Activated effector memory CD4-positive, alpha-beta T cell treated with Interleukin-2 at 50 U/mL for 16 hours (primary cell): ENCODE data around the gene MTOR.
"Not testable (repeated sequence)": the region's sequence is repeated elsewhere in the genome, so short reads cannot be mapped to it uniquely, and the experiment has no call there.

Source experiments
- DNase-seq: peaks from one replicate; pipeline ENCODE4 v3.0.0-alpha.2; 2020

MTOR gene

DNA sequence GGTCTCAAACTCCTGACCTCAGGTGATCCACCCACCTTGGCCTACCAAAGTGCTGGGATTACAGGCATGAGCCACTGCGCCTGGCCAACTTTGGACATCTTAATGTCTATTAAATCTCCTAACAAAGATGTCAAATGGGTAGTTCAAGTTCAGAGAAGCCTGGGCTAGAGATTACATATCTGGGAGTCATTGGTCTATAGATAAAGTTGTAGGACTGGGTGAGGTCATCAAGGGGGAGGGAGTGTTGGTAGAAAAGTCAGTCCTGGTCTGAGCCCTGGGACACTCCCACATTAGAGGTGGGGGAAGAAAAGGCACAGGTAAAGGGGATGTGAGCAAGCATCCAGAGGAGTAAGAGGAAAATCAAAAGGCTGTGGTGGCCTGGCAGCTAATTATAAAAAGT lies 17.3 kb upstream of the MTOR start:
- DNase-seq: no peak

DNA sequence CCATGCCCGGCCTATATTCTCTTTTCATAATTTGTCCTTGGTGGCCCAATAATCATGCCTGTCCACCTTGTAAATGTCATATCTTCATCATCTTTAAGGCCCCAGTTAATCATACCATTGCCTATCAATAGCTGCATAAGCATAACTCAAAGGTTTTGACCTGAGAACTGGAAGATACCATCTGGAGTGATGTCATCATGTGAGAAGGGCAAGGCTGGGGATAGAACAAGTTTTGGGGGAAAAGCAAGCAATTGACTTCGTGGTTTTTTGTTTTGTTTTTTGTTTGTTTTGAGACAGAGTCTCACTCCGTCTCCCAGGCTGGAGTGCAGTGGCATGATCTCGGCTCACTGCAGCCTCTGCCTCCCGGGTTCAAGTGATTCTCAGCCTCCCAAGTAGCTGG lies 16.8 kb upstream of the MTOR start:
- no peak for DNase-seq

- DNase-seq: peak; percentile 10
Measured at GRCh38 chr1:11273595-11274234, 11.4 kb upstream of the MTOR start.

GRCh38 chr1:11272832-11273594 lies 10.7 kb upstream of the MTOR start, which contains the start of gene UBIAD1:
Gene UBIAD1, plus strand, starts transcription at chr1:11273198. Its CDS starts 334 bp downstream, at chr1:11273532.
- peak; percentile 70 for DNase-seq

DNA sequence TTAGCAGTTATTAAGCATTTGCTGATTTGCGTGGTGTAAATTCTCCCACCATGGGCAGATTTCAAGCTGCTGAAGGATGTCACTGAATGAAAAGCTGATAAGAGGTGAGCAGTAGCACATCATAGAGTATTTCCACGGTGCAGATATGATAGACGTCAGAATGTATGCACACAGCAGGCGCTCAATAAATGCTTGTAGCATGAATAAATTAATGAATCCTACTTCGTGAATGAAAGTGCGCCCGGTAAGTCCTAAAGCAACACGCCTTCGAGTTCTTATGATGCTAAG lies 10.1 kb upstream of the MTOR start:
- no peak for DNase-seq

- DNase-seq: not testable (repeated sequence)
Measured at GRCh38 chr1:11267350-11268337, 5.3 kb upstream of the MTOR start.

DNA sequence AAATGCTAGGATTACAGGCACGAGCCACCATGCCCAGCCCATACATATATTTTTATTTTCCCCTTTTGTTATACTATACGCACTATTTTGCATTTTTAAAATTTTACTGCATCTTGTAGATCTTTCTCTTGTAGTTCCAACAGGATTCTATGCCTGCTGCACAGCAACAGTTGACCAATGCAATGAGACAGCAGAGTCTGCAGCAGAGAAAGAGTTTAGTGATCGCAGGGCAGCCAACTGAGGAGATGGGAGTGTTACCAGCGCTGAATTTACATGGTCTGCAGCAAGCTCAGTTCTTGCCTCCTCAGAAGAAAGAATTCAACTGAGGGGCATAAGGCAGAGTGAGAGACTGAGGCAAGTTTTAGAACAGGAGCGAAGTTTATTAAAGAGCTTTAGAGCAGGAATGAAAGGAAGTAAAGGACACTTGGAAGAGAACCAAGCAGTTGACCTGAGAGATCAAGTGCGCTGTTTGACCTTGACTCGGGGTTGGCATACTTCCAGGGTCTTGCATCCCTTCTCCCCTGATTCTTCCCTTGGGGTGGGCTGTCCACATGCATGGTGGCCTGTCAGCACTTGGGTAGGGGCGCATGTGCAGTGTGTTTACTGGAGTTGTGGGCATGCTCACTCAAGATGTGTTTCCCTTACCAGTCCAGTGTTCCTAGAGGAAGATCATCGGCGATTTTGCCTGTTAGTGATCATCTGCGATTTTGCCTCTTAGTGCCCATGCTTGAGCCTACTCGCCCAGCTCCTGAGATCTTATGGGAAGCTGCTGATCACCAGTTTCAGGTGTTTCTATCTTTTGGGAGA lies 4.1 kb upstream of the MTOR start:
- DNase-seq: no peak

GRCh38 chr1:11256299-11256698 lies 6.1 kb downstream of the MTOR start:
- no peak for DNase-seq

GRCh38 chr1:11253226-11253625 lies 9.1 kb downstream of the MTOR start:
- DNase-seq: no peak

DNA sequence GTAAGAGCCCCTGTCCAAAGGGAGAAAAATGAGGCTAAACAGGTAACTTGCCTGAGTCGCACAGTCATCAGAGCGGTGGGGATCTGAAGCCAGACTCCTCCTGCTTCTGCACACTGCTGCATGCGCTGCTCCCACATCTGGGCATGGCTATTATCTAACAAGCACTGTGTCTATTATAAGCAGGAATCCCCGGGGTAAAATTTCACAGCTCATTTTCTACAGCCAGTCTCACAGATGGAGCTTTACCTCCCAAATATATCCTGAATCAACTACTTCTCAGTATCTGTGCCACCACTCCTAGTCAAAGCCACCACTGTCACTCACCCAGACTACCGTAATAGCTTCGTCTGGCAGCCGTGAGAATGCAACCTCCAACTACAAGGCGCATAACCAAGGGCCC lies 9.8 kb downstream of the MTOR start:
- no peak for DNase-seq

DNA sequence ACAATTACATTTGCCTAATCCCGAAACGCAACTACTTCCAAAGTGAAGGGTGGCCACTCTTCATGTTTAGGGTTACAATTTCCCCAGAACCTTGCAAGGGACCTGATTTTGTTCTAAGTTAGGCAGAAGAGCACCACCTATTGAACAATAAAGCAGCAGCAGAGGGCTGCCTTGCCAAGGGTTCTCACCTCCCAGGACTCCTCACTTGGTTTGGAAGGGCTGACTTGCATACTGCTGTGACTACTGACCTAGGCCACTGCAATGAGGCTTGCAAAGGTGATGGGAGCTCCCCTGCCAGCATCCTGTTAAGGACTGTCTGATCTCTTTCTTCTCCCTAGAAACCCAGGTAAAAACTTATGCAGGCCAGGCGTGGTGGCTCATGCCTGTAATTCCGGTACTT lies 14.2 kb downstream of the MTOR start:
- no peak for DNase-seq

- DNase-seq: no peak
Measured at GRCh38 chr1:11245904-11246719, 16.2 kb downstream of the MTOR start.

GRCh38 chr1:11245248-11245647 lies 17.1 kb downstream of the MTOR start:
- DNase-seq: no peak

DNA sequence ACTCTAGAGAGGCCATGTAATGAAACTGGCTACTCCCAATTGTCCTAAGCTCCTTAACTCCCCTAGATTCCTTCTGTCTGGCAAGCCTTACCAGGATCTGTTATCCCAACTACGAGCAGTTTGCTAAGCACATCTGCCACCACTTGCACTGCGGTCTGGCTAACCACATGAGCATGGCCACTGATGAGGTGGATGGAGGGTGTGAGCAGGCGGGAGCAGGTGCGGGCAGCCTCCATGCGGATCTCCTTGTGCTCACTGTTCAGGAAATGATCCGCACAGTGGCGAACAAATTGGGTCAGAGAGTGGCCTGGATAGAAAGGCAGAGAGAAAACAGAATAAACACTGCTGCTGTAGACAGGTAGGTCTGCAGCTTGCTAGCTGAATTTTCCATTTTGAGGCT lies 24.0 kb downstream of the MTOR start:
- DNase-seq: no peak

DNA sequence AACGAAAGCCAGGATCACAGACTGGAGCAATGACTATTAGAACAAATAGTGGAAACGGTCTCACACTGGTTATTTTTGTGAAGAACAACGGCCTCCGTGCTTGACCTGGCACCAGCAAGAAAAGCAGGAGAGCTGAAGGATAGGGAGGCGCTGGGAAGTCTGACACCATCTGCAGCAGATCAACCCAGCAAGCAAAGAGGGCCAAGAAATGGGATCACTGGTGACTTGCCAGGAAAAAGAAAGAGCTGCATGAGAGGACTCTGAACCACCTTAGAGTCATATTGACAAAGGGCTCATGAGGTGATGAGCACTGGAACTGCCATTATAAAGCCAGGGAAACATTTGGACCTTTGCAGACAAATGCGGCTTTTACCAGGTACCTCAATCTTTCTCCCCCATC lies 25.0 kb downstream of the MTOR start:
- DNase-seq: no peak

DNA sequence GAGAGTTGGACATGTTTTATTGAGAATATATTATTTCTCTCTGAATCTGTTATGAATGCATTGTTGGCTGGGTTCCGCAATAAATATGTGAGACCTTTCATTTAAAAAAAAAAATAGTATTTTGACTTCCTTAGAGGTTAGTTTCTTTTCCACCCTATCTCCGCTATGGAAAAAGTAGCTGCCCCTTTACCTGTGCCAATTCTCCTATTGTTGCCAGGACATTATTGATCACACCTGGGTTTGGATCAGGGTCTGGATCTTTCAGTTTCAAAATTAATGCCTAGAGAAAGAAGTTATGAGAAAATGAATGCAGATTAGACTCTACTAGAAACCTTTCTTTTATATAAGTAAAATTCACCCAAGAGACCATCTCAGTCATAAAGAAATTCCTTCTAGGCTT lies 29.1 kb downstream of the MTOR start:
- DNase-seq: no peak

DNA sequence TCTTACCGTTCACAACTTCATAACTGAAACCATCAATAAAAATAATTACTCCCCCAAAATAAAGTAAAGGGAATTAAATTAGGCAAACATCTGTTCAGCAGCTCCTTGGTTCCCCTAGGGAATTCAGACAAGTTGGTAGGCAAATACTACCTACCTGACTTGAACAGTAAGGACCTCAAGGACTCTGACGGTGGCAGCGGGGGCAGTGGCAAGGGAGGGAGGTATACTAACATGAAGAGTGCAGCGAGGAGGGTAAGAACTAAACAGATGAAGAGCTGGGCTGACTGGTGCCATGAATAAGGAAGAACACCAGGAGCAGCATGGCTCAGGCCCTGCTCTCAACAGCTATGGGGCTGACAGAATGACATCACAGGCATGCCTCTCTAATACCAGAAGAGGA lies 33.1 kb downstream of the MTOR start:
- DNase-seq: no peak

DNA sequence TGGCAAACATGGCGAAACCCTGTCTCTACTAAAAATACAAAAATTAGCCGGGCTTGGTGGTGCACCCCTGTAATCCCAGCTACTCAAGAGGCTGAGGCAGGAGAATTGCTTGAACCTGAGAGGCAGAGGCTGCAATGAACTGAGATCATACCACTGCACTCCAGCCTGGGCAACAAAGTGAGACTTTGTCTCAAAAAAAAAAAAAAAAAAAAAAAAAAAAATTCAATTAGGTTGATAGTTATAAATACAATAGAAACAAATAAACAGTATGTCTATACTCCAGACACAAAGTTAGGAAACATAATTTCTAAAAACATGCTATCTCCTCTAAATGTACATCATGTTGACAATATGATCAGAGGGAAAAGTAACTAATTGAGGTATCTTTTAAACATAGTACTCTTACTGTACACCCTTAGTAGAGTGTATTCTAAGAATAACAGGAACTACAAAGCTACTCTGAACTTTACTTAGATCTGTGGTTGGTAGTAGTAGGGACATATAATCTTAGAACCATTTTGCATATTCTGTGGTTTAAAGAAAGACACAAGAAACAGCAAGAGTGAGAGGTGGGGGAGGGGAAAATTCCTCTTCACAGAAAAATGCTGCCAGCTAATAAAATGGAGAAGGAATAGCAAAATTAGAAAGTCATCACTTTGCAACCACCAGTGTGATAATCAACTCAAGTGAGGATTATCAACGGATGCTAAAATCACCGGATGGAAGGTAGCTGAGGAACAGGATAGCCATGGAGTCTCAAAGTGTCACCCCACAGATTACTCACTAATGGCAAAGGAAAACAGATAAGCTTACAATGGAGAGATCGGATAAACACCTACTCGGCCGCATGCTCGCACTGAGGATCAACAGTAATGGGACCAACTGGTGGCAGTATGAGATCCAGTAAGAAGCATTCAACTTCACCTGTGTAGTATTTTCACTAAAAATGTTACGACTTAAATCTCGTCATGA lies 35.0 kb downstream of the MTOR start:
- no peak for DNase-seq

- DNase-seq: no peak
Measured at GRCh38 chr1:11216074-11216473, 46.3 kb downstream of the MTOR start.

DNA sequence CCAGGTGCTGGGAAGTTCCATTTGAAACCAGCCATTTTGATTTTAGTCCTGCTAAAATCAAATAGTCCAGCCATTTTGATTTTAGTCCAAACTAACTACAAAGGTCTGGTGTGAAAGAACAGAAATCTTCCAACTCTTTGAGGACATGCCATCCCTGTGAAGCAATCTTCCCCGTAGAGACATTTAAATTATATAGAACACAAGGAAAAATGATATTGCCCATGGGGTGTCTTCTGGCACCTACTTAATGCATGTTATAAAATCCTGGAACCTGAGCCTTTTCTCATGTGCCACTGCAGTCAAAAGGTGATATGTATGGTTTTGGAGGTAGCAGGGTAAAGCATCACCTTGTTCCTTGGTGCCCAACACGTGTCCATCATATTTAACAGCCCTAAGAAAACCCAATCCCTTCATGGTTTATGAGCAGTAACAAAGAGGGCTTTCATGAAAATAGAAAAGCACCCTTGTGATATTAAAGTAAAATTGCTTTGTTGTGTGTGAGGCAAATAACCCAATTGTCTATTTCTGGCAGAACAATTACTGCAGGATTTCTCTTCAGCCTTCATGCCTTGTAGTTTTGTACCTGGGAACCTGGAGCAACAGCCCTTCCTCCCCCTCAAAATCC lies 46.9 kb downstream of the MTOR start:
- DNase-seq: no peak
